Stromal cell of bone marrow (primary cell): ENCODE measurements around the gene CKS1B.
A peak's percentile ranks its signal among the peaks of the same experiment; 100 is the strongest.

Experiments used
- DNase-seq: peaks from one replicate; pipeline ENCODE4 v3.0.0-alpha.2; 2012; ENCODE audit warnings: low read depth

CKS1B gene

GRCh38 chr1:155015527-155016230, 41.2 kb downstream of the CKS1B start:
- DNase-seq: no peak

- no peak for DNase-seq
These were observed 41.9 kb downstream of the CKS1B start for GRCh38 chr1:155016231-155016831.

GRCh38 chr1:155017041-155017945, 42.8 kb downstream of the CKS1B start:
- DNase-seq: peak; percentile 68

- DNase-seq: no peak
These were observed 43.5 kb downstream of the CKS1B start for GRCh38 chr1:155017946-155018316.

GRCh38 chr1:155018617-155019348, 44.3 kb downstream of the CKS1B start:
- DNase-seq: no peak

- no peak for DNase-seq
These were observed 45.1 kb downstream of the CKS1B start for GRCh38 chr1:155019377-155020245.

- DNase-seq: no peak
These were observed 47.9 kb downstream of the CKS1B start for GRCh38 chr1:155022136-155022926.

GRCh38 chr1:155022927-155023236, 48.4 kb downstream of the CKS1B start:
- DNase-seq: no peak

- DNase-seq: no peak
These were observed 49.1 kb downstream of the CKS1B start for GRCh38 chr1:155023627-155024026.

GRCh38 chr1:155024315-155024714, 49.8 kb downstream of the CKS1B start:
- no peak for DNase-seq

GRCh38 chr1:155026154-155026553, 51.7 kb downstream of the CKS1B start:
- DNase-seq: no peak

- DNase-seq: no peak
These were observed 52.1 kb downstream of the CKS1B start for GRCh38 chr1:155026588-155026987.
